Heart left ventricle (tissue), 13 donors: ENCODE results near the gene NSG2.

ENCODE experiments used
- POLR2A ChIP-seq, 2 donors: fragments of 450-650 bp; IDR thresholded peaks; one replicate each; pipeline ENCODE4 v1.6.1; 2017; ENCODE audit warnings: antibody characterized with exemption in 2 of 2, mild to moderate bottlenecking in 2 of 2, moderate library complexity in 2 of 2
- TF ChIP-seq, protein P1 (sequence below), 12 donors: fragments of 200-600 bp; sonication (generic) in 4 of 12; IDR thresholded peaks; one replicate each; pipeline versions ENCODE4 v1.5.0 to v1.8.0; 2018 to 2022; ENCODE audit warnings: antibody characterized with exemption in 12 of 12, mild to moderate bottlenecking in 5 of 12
- donor health status: ischemic (EF 13 %, LVEDD 7.1; RV severe dilation, severe dysfunction).
- donor health status: DM: no; HTN: yes; CAD: no.
- donor health status: DM: no; HTN: no; CAD: no.
- donor health status: ischemic (EF 25% LVEDD 6.9; RV normal size, moderate dysfunction).
- donor health status: ischemic (EF 25% LVEDD 5.7; RV mildly dilated, moderate dysfunction).
- donor health status: ischemic (EF 35%, LVEDD 5.7; RV mildly dilated, moderate dysfunction).
- donor health status: nonischemic (EF 11% LVEDD 7.7; RV severe dilation, severe dysfunction).
- donor health status: DM: yes; HTN: yes; CAD: no.
- donor health status: PGD.
- donor health status: ischemic (EF 29% LVEDD 5.4; RV normal size, mild dysfunction).
- donor health status: nonischemic (EF 23%, LVEDD 6.1; RV moderate dilation, normal function).

GRCh38 chr5:174008922-174009321 is 36.6 kb upstream of the NSG2 start:
- TF ChIP-seq POLR2A (IDR thresholded peaks at IDR 0.05): no peak
- TF ChIP-seq, protein P1, sequence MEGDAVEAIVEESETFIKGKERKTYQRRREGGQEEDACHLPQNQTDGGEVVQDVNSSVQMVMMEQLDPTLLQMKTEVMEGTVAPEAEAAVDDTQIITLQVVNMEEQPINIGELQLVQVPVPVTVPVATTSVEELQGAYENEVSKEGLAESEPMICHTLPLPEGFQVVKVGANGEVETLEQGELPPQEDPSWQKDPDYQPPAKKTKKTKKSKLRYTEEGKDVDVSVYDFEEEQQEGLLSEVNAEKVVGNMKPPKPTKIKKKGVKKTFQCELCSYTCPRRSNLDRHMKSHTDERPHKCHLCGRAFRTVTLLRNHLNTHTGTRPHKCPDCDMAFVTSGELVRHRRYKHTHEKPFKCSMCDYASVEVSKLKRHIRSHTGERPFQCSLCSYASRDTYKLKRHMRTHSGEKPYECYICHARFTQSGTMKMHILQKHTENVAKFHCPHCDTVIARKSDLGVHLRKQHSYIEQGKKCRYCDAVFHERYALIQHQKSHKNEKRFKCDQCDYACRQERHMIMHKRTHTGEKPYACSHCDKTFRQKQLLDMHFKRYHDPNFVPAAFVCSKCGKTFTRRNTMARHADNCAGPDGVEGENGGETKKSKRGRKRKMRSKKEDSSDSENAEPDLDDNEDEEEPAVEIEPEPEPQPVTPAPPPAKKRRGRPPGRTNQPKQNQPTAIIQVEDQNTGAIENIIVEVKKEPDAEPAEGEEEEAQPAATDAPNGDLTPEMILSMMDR (IDR thresholded peaks at IDR 0.05): no peak
